ENCODE results near the gene UPF3A.
"Not testable (repeated sequence)": the region's sequence is repeated elsewhere in the genome, so short reads cannot be mapped to it uniquely, and the experiment has no call there.

The UPF3A gene

GRCh38 chr13:114237415-114238112 lies 43.8 kb upstream of the UPF3A start:
- TF ChIP-seq, protein P1, sequence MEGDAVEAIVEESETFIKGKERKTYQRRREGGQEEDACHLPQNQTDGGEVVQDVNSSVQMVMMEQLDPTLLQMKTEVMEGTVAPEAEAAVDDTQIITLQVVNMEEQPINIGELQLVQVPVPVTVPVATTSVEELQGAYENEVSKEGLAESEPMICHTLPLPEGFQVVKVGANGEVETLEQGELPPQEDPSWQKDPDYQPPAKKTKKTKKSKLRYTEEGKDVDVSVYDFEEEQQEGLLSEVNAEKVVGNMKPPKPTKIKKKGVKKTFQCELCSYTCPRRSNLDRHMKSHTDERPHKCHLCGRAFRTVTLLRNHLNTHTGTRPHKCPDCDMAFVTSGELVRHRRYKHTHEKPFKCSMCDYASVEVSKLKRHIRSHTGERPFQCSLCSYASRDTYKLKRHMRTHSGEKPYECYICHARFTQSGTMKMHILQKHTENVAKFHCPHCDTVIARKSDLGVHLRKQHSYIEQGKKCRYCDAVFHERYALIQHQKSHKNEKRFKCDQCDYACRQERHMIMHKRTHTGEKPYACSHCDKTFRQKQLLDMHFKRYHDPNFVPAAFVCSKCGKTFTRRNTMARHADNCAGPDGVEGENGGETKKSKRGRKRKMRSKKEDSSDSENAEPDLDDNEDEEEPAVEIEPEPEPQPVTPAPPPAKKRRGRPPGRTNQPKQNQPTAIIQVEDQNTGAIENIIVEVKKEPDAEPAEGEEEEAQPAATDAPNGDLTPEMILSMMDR (conservative IDR thresholded peaks at IDR 0.05) = no peak
- no peak for TF ChIP-seq ZFX (IDR thresholded peaks at IDR 0.05)
- H3K27ac ChIP-seq = no peak overlapping the region

GRCh38 chr13:114241918-114242317 lies 39.5 kb upstream of the UPF3A start:
- no peak overlapping the region for H3K27ac ChIP-seq
- TF ChIP-seq, protein P1 (conservative IDR thresholded peaks at IDR 0.05) = no peak
- no peak for TF ChIP-seq ZFX (IDR thresholded peaks at IDR 0.05)

DNA sequence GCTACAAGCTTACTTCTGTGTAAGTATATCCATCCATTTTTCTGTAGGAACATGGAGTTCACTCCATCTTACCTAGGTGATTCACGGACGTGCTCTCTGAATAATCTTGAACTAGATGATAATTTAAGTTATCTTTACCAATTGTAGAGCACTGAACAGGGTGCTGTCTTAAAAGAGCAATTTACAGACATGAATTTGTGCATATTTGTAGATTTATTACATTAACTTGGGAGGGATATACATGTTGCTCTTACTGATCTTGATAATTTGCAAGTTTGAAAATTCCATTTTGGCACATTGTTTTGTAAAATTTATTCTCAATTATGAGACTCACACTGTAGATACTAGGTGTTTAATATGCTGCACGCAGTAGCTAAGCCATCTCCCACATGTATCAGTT lies 37.4 kb upstream of the UPF3A start:
- TF ChIP-seq, protein P1 (conservative IDR thresholded peaks at IDR 0.05) = no peak
- no peak for TF ChIP-seq ZFX (IDR thresholded peaks at IDR 0.05)
- no peak overlapping the region for H3K27ac ChIP-seq

GRCh38 chr13:114244637-114245036 lies 36.8 kb upstream of the UPF3A start:
- TF ChIP-seq ZFX (IDR thresholded peaks at IDR 0.05) = no peak
- TF ChIP-seq, protein P1 (conservative IDR thresholded peaks at IDR 0.05) = 0 out of 2 replicates have a peak, but pooled peaks have one; percentile 6
- no peak overlapping the region for H3K27ac ChIP-seq

- TF ChIP-seq, protein P1 (conservative IDR thresholded peaks at IDR 0.05) = no peak
- no peak for TF ChIP-seq ZFX (IDR thresholded peaks at IDR 0.05)
- no peak overlapping the region for H3K27ac ChIP-seq
Measured at GRCh38 chr13:114248011-114248410, 33.4 kb upstream of the UPF3A start.

DNA sequence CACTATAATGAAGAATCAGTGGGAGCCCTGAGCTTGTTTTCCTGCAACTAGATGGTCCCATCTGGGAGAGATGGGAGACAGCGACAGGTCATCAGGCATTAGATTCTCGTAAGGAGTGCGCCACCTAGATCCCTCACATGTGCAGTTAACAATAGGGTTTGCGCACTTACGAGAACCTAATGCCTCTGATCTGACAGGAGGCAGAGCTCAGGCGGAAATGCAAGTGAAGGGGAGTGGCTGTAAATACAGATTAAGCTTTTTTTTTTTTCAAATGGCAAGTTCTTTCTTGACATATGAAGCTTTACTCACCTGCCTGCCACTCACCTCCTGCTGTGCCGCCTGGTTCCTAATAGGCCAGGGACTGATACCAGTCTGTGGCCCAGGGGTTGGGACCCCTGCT lies 32.3 kb upstream of the UPF3A start:
- no peak for TF ChIP-seq ZFX (IDR thresholded peaks at IDR 0.05)
- TF ChIP-seq, protein P1 (conservative IDR thresholded peaks at IDR 0.05) = no peak
- no peak overlapping the region for H3K27ac ChIP-seq

DNA sequence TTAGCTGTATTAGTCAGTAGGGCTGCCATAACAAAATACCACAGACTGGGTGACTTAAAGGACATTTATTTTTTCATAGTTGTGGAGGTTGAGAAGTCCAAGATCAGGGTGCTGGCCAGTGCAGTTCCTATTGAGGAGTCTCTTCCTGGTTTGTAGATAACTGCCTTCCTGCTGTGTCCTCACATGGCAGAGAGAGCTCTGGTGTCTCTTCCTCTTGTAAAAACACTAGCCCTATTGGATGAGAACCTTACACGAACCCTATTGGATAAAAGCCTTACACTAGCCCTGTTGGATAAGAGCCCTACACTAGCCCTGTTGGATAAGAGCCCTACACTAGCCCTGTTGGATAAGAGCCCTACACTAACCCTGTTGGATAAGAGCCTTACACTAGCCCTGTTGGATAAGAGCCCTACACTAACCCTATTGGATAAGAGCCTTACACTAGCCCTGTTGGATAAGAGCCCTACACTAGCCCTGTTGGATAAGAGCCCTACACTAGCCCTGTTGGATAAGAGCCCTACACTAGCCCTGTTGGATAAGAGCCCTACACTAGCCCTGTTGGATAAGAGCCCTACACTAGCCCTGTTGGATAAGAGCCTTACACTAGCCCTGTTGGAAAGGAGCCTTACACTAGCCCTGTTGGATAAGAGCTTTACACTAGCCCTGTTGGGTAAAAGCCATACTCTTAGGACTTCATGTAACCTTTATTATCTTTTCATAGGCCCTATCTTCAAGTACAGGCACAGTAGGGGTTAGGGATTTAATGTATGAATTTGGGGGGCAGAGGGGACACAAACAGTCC lies 29.6 kb upstream of the UPF3A start:
- H3K27ac ChIP-seq = not testable (repeated sequence)
